22Rv1 (cell line): ENCODE data around the gene FSIP1.

Experiments
- H3K27ac ChIP-seq: fragments of 450-650 bp; 2 replicates; pipeline ENCODE4 v1.5.1; 2017
- CTCF ChIP-seq: fragments of 450-650 bp; IDR thresholded peaks from 2 replicates; pipeline ENCODE4 v1.5.1; 2017; ENCODE audit warnings: mild to moderate bottlenecking
- ZFX ChIP-seq: fragments of 450-650 bp; IDR thresholded peaks from 2 replicates; pipeline ENCODE4 v1.6.1; 2017; ENCODE audit warnings: antibody characterized with exemption, borderline replicate concordance

FSIP1 gene

GRCh38 chr15:39767921-39768320, 14.7 kb downstream of the FSIP1 start:
- TF ChIP-seq CTCF: no peak
- TF ChIP-seq ZFX: no peak
- no peak overlapping the region for H3K27ac ChIP-seq

GRCh38 chr15:39761006-39761405, 21.6 kb downstream of the FSIP1 start:
- TF ChIP-seq ZFX (no peak), CTCF (no peak)

GRCh38 chr15:39756806-39757522, 25.7 kb downstream of the FSIP1 start:
- H3K27ac ChIP-seq: no peak overlapping the region
- TF ChIP-seq CTCF: peak; percentile 80
- no peak for TF ChIP-seq ZFX

More at GRCh38 chr15:39761006-39761405, 21.6 kb downstream of the FSIP1 start:
- no peak overlapping the region for H3K27ac ChIP-seq

GRCh38 chr15:39752991-39753390, 29.6 kb downstream of the FSIP1 start:
- no peak for TF ChIP-seq CTCF
- H3K27ac ChIP-seq: no peak overlapping the region

GRCh38 chr15:39752246-39752645, 30.4 kb downstream of the FSIP1 start:
- no peak for TF ChIP-seq ZFX
- no peak for TF ChIP-seq CTCF
- no peak overlapping the region for H3K27ac ChIP-seq

- TF ChIP-seq ZFX (no peak), CTCF (no peak)
- peak overlapping the region; percentile 69 for H3K27ac ChIP-seq
Observed at GRCh38 chr15:39748276-39748675, 34.4 kb downstream of the FSIP1 start.

GRCh38 chr15:39747326-39747725, 35.3 kb downstream of the FSIP1 start:
- H3K27ac ChIP-seq: peak overlapping the region; percentile 69
- TF ChIP-seq CTCF (no peak), ZFX (no peak)
